HG02623 (cell line): ENCODE data around the gene P2RX3.

Experiments
- ATAC-seq: cut with Tn5 transposase; IDR thresholded peaks from one replicate; pipeline ENCODE4 v1.9.1; 2021; ENCODE audit warnings: moderate library complexity; ENCODE audit not compliant: unreplicated experiment

Gene P2RX3

GRCh38 chr11:57309106-57310059, 28.8 kb upstream of the P2RX3 start:
- no peak for ATAC-seq

- ATAC-seq, result no peak
These were observed 28.1 kb upstream of the P2RX3 start for GRCh38 chr11:57310091-57310490.

DNA sequence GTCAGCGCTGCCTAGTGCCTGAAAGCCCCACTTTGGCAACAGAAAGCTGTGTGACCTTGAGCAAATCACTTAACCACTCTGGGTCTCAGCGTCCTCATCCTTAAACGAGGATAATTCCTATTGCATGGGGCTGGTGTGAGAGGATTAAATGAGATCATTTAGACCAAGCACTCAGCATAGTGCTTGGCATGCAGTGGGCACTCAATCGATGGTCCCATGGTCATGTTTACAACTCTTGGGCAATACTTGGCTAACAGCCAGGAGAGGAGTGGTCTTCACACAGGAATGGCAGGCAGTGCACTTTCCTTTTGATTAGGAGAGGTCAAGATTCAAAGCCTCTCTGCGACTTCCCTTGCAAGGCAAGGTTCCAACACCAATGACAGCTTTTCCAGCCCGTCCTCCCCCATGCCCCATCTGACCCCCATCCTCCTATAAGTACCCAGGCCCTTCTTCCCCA, 27.5 kb upstream of the P2RX3 start:
- ATAC-seq, result no peak

DNA sequence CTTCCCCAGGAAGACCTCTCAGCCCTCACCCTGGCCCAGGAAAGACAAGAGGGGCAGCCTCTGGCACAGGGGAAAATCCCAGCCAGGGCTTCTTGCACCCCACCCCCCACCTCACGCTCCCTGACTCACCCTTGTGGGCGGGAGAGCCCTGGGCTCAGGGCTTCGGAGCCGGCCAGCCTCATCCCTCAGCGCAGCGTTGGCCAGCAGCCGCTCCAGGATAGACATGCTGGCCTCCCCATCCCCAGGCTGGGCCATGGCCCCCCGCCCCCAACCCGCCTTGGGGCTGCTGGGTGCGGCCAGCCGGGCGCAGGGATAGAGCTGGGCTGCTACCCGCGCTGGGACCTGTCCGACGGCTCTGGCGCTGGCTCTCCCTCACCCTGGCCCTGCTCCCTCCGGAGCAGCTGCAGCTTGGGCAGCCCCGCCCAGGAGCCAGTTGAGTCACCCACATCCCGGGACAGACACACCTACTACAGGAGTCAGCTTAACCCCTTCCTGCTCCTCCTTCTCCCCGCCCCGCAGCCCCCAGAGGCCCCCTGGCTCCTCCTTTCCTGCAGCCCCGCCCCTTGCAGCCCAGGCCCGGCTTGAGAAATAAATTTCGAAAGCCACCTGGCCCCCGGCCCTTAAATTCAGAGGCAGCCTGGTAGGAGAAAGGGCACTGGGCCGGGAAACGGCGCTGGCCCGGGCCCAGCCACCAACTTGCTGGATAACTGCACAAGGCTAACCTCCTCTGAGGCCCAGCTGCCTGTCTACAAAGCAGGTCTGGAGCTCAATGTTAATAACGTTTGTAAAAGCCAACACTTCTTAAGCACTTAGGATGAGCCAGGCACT, 26.8 kb upstream of the P2RX3 start:
- peak; percentile 97 for ATAC-seq

DNA sequence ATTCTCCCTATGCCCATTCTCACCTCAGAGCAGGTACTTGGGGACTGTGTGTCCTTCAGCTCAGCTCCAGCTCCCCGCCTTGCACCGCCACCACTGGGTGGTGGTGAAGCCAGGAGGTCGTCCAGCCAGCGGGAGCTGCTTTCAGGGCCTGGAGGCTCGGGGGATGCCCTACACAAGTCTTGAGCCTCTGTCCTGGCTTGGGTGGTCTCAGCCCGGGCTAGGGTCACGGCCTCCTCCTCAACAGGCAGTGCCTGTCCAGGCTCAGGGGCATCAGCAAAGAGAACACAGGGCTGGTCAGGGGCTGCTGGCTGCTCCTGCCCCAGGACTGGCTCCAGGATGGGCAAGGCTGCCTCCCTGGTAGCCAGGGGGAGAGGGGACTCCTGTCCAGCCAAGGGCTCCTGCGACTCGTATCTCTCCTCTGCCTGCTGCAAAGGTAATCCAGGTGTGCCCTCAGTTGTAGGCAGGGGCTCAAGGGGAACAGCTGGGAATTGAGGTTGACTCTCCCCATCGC, 25.6 kb upstream of the P2RX3 start:
- no peak for ATAC-seq

DNA sequence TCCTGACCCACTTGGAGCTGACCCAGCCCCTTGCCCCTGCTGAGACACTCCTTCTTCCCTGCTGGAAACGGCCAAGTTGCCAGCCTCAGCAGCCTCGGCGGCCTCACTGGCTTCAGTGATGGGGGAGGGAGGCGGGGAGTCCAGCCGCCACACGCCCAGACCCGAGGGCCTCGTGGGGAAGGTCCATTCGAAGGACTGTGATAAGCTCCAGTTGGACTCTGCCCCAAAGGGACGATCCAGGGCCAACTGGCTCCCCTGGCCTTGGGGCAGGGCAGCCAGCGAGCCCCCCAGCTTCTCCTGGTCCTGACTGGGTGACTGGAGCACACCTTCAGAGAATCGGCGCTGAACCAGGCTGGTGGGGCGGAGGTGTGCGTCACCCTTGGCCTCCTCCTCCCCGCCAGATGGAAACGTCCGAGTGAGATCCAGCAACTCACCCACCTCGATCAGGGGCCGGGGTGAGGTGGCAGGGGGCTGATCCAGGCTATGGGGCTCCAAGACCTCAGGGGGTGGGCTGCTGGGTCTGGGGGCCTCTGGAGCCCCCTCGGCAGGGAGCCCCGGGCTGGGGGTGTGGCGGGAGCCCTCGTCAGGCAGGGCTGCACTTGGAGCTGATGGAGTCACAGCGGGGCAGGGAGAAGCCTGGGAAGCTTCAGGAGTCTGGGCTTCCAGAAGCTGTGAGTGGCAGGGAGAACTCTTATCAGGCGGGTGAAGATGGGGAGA, 24.9 kb upstream of the P2RX3 start:
- no peak for ATAC-seq

- ATAC-seq, result no peak
These were observed 24.4 kb upstream of the P2RX3 start for GRCh38 chr11:57313788-57314135.

- no peak for ATAC-seq
These were observed 23.8 kb upstream of the P2RX3 start for GRCh38 chr11:57314221-57314973.

DNA sequence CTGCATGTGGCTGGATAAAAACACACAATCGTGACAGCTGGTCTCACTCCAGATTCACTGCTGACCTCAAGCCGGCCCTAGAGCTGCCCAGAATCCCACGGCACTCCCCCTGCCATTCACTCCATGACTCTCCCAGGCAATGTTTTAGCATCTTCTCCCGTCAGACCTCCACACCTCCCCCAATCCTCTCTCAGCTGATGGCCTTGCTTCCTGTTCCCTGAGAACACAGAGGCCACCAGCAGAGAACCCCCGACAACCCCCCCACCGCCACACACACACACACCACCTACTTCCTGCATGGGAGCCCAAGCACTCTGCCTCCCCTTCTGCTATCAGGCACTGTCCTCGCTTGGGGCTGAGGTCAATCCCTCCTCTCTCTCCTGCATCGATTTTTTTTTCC, 22.7 kb upstream of the P2RX3 start:
- no peak for ATAC-seq

DNA sequence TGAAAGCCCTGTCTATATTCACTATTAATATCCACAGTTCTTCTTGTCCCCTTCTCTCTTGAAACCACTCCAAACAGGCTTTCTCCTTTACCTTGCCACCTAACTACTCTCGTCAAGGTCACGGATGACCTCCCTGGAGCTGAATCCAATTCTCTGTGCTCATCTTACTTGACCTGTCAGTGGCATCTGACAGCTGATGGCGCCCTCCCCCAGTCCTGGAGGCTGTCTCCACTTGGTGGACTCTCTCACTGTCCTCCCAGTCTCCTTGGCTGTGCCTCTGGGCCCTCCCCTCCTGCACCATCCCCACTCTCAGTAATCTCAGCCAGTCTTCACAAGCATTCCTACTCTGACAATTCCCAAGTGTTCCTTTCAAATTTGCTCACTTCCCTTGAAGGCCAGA, 22.1 kb upstream of the P2RX3 start:
- ATAC-seq, result no peak

DNA sequence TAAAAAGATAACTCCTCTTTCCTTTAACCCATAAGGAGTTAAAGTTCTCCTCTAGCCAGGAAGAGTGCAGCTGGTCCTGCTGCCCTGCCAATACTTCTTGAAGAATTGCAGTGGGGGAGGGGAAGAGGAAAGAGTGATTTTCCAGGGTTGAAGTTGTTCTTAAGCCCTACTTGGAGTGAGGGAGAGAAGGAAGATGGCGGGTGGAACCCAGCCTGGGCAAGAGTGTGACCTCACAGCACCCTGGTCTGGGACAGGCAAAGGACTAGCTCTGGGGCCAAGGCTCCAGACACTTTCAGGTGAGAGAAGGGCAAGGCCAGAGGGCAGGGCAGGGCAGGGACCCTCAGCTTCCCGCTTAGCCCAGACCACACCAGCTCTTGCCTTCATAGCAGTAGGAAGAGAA, 20.0 kb upstream of the P2RX3 start:
- no peak for ATAC-seq

DNA sequence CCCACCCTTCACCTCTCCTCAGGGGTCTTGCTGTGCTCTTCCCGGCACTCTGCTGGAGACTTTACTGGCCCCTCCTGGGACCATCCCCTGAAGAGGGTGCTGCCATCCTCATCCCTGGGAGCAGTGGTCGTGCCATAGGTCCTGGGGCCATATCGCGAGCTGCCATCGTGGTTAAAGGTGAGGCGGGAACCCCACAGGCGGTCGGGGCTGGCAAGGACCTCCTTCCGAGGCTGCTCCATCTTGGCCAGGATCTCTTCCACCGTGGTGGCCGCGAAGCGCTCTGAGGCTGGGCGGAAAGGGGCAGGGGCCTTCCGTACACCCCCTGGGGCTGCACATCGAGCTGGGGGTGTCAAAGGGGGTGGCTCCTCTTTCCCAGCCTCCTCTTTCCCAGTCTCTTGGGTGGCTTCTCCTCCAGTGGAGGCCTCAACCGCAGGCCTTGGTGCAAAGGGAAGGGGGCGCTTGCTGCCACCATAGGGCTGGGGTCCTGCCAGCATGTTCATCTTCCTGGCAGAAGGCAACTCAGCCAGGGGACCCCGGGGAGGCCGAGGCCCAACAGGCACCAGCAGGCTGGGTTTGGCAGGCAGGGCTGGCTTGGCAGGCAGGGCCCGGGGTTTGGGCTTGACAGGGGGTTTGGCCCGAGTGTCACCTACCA, 18.0 kb upstream of the P2RX3 start:
- ATAC-seq, result no peak

- no peak for ATAC-seq
These were observed 17.3 kb upstream of the P2RX3 start for GRCh38 chr11:57320719-57321387.

DNA sequence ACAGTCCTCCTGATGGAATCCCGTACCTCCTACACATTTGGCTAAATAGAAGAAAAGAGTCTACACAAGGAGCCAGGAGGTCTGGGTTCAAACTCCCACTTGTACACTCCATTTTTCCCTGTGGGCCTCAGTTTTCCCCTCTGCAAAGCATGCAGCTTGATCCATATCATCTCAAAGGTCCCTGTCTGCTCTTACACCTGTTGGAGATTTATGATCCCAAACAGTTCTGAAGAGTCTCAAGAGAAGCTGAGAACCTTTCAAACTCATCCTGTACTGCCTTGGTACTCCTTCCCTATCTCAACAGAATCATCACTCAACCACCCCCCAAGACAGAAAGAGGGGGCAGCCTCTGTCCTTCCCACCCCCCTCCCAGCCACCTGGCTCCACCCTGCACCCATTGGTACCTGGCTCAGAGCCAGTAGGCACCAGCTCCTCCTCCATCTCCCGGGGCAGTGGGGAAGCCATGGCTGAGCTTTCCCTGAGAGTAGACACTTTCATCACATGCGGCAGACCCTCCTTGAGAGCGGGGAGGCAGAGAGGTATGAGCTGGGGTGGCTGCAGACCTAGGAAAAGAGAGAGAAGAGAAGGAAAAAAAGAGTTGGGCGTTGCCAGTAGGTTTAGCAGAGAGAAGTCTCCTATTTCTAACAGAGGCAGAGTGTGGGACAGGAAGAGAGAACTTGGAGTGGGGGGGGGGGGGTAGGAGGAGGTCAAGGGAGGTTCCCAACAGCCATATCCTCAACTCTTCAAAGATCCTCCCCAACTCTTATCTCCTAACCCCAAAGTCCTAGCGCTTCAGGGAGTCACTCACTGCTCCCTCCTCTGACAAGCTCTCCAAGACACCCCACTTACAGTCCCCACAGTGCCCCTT, 16.5 kb upstream of the P2RX3 start:
- ATAC-seq, result no peak

GRCh38 chr11:57322256-57323166, 15.6 kb upstream of the P2RX3 start:
- ATAC-seq, result no peak

GRCh38 chr11:57323167-57323854, 14.8 kb upstream of the P2RX3 start:
- ATAC-seq, result no peak

DNA sequence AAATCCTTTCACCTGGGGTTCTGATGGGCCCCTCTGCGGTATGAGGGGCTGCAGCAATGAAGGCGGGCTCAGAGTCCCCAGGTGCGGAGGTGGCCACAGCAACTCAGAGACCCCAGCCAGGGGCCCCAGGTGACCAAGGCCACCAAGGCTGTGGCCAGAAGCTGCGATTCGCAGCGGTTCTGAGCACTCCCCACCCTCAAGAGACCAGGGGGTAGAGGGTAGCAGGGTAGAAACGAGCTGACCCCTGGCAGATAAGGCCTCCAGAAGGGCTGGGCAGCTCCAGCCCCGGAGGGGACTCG, 14.3 kb upstream of the P2RX3 start:
- no peak for ATAC-seq
